ENCODE data around the gene LRRN3.

Gene LRRN3

DNA sequence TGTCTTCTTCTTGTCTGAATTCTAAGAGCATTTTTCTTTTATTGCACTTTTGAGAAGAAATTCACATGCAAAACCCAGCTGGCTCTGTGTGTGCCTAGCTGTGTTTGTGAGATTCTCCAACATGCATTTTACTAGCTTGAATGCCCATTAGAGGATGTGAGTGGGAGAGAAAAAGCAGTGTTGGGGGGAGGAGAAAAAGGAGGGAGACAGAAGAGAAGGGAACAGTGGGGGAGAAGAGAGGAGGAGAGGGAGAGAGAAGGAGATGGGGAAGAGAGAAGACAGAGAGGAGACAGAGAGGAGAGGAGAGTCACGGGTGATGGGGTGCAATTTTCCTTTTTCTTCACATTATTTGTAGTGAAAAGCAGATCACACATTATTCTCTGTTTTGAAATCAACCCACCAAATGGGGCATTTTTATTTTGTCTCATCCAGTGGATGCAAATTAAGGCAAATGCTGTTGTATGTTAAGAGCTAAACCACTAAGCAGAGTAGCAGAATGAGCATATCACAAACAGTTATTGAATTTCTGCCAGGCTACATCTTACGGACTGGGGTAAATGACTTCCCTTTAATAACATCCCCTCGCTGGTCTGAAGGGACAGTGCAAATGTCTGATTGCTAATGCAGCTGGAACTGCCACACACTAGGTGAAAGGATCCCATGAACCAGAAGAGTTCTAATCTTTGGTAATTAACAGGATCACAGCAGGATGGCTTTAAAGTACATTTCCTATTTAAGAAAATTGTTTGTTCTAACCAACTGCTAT is 849 bp downstream of the LRRN3 start:
- H3K9ac ChIP-seq (ENCODE audit: low read depth, low read length): no peak overlapping the region

DNA sequence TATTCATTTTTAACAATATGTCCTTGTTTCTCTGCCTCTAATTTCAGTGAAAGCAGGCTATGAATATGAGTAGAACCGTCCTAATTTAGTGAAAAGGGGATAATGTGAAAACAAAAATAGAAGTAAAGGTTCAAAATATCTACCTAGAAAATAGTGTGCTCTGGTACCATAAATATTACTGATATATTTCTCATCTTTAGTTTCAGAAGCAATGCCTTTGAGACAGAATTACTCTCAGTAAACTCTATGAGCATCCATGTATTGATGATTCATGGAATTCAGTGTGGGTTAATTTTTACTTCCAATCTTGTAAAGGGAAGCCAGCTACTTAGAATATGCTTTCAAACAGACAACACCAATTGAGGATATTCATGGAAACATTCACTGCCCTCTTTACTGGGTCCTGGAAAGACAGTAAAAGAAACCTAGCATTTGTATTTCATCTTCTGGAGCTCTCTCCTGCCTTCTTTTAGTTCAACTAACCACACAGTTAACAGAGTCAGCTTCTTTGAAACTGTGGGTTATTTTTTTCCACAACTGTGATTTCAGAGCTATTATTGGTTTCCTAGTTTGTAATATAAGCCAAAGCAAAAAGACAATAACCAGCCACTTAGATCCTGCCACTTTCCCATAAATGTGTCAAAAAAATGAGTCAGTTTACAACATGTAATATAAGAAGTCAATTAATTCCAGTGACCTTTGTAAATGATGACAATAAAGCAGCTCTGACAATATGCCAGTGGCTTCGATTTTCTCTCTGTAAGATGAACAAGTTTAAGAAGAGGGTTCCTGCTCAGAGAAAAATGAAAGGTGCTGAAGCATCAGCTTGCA is 1.7 kb downstream of the LRRN3 start:
- ATAC-seq (ENCODE audit: insufficient read depth, low read depth): peak; percentile 49
- H2AFZ ChIP-seq (ENCODE audit: low read depth, low read length): no peak overlapping the region

More for the DNA sequence above, 849 bp downstream of the LRRN3 start:
- Histone ChIP-seq H4K20me1 (ENCODE audit: insufficient read depth, low read length) (no peaks in the 10 kb centered on the region), H3K27me3 (ENCODE audit: insufficient read depth, low read length, poor library complexity) (no peaks in the 10 kb centered on the region), H3K4me2 (ENCODE audit: insufficient read depth, low read length) (no peak overlapping the region), H3K27ac (ENCODE audit: low read length) (no peak overlapping the region), H3K36me3 (ENCODE audit: insufficient read depth, low read length) (no peaks in the 10 kb centered on the region), H3K4me3 (ENCODE audit: low read depth in 1 of 2, low read length in 2 of 2) (no peak overlapping the region), H2AFZ (ENCODE audit: low read depth, low read length) (no peak overlapping the region), H3K9me3 (ENCODE audit: insufficient read depth, low read length, severe bottlenecking) (no peaks in the 10 kb centered on the region), H3K4me1 (ENCODE audit: insufficient read depth, low read length) (peaks cover 16% of the 10 kb centered on the region), H3K79me2 (ENCODE audit: insufficient read depth, low read length) (no peaks in the 10 kb centered on the region)
- no peak for DNase-seq
- no peak for ATAC-seq (ENCODE audit: insufficient read depth, low read depth)
- TF ChIP-seq, protein P1, sequence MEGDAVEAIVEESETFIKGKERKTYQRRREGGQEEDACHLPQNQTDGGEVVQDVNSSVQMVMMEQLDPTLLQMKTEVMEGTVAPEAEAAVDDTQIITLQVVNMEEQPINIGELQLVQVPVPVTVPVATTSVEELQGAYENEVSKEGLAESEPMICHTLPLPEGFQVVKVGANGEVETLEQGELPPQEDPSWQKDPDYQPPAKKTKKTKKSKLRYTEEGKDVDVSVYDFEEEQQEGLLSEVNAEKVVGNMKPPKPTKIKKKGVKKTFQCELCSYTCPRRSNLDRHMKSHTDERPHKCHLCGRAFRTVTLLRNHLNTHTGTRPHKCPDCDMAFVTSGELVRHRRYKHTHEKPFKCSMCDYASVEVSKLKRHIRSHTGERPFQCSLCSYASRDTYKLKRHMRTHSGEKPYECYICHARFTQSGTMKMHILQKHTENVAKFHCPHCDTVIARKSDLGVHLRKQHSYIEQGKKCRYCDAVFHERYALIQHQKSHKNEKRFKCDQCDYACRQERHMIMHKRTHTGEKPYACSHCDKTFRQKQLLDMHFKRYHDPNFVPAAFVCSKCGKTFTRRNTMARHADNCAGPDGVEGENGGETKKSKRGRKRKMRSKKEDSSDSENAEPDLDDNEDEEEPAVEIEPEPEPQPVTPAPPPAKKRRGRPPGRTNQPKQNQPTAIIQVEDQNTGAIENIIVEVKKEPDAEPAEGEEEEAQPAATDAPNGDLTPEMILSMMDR (IDR thresholded peaks at IDR 0.05; ENCODE audit: borderline replicate concordance, extremely low read depth, low read length, poor library complexity, severe bottlenecking): no peak
- no peak for TF ChIP-seq EZH2 (IDR thresholded peaks at IDR 0.05; ENCODE audit: borderline replicate concordance, low read depth, low read length, severe bottlenecking)

DNA sequence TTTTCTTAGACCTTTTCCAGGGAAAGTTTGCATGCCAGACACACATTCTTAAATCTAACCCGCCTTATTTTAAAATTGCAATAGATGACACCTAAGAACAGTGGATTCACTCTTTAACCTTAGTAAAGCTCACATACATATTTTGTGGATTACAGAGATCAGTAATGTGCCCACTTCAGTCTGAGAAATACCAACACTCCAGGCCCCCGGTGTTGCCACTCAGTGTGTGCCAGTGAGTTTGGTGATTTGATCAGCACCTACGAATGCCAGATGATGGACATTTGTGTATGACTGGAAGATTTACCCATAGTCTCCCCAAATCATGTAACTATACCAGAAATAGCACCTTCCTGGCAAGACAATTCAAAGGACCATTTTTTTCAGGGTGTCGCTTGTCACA is 2.6 kb downstream of the LRRN3 start:
- no peaks in the 10 kb centered on the region for H4K20me1 ChIP-seq (ENCODE audit: insufficient read depth, low read length)
- no peak overlapping the region for H2AFZ ChIP-seq (ENCODE audit: low read depth, low read length)
- H3K9me3 ChIP-seq (ENCODE audit: insufficient read depth, low read length, severe bottlenecking): no peaks in the 10 kb centered on the region
- H3K27me3 ChIP-seq (ENCODE audit: insufficient read depth, low read length, poor library complexity): no peaks in the 10 kb centered on the region
- DNase-seq (no peak), ATAC-seq (ENCODE audit: insufficient read depth, low read depth) (no peak)
- no peak overlapping the region for H3K9ac ChIP-seq (ENCODE audit: low read depth, low read length)
- H3K4me3 ChIP-seq (ENCODE audit: low read depth in 1 of 2, low read length in 2 of 2): no peak overlapping the region
- TF ChIP-seq, protein P1 (IDR thresholded peaks at IDR 0.05; ENCODE audit: borderline replicate concordance, extremely low read depth, low read length, poor library complexity, severe bottlenecking): no peak
- no peak for TF ChIP-seq EZH2 (IDR thresholded peaks at IDR 0.05; ENCODE audit: borderline replicate concordance, low read depth, low read length, severe bottlenecking)
- no peaks in the 10 kb centered on the region for H3K79me2 ChIP-seq (ENCODE audit: insufficient read depth, low read length)
- peaks cover 16% of the 10 kb centered on the region for H3K4me1 ChIP-seq (ENCODE audit: insufficient read depth, low read length)
- H3K27ac ChIP-seq (ENCODE audit: low read length): no peak overlapping the region
- no peaks in the 10 kb centered on the region for H3K36me3 ChIP-seq (ENCODE audit: insufficient read depth, low read length)
- H3K4me2 ChIP-seq (ENCODE audit: insufficient read depth, low read length): no peak overlapping the region

More for the DNA sequence above, 1.7 kb downstream of the LRRN3 start:
- no peak for DNase-seq
- H3K4me3 ChIP-seq (ENCODE audit: low read depth in 1 of 2, low read length in 2 of 2): no peak overlapping the region
- no peaks in the 10 kb centered on the region for H3K79me2 ChIP-seq (ENCODE audit: insufficient read depth, low read length)
- no peak overlapping the region for H3K27ac ChIP-seq (ENCODE audit: low read length)
- H3K9ac ChIP-seq (ENCODE audit: low read depth, low read length): no peak overlapping the region
- H3K9me3 ChIP-seq (ENCODE audit: insufficient read depth, low read length, severe bottlenecking): no peaks in the 10 kb centered on the region
- H4K20me1 ChIP-seq (ENCODE audit: insufficient read depth, low read length): no peaks in the 10 kb centered on the region
- H3K36me3 ChIP-seq (ENCODE audit: insufficient read depth, low read length): no peaks in the 10 kb centered on the region
- H3K4me1 ChIP-seq (ENCODE audit: insufficient read depth, low read length): peaks cover 16% of the 10 kb centered on the region
- TF ChIP-seq, protein P1 (IDR thresholded peaks at IDR 0.05; ENCODE audit: borderline replicate concordance, extremely low read depth, low read length, poor library complexity, severe bottlenecking): no peak
- no peak for TF ChIP-seq EZH2 (IDR thresholded peaks at IDR 0.05; ENCODE audit: borderline replicate concordance, low read depth, low read length, severe bottlenecking)
- H3K27me3 ChIP-seq (ENCODE audit: insufficient read depth, low read length, poor library complexity): no peaks in the 10 kb centered on the region
- no peak overlapping the region for H3K4me2 ChIP-seq (ENCODE audit: insufficient read depth, low read length)
